Keratinocyte (primary cell): Measurements from ENCODE around the gene ANO9. TPM values are rescaled to one million over a fixed set of nuclear protein-coding genes. Genes with fewer than 3 reads are reported as not detected.

Experiments
- DNase-seq: peaks from one replicate; pipeline ENCODE4 v3.0.0-alpha.2; 2011; ENCODE audit warnings: low read depth, missing footprints, low spot score
- FAIRE-seq: peaks from 2 replicates; lab custom pipeline; 2011; peaks lifted over from hg19 to GRCh38; lab: Jason Lieb, UNC
- H2AFZ ChIP-seq: 2 replicates; pipeline ENCODE4 v1.6.0; 2012; ENCODE audit warnings: low read length, control low read depth, inconsistent platforms; ENCODE audit not compliant: control insufficient read depth
- H3K27ac ChIP-seq: 2 replicates; pipeline ENCODE4 v1.5.1; 2011; ENCODE audit warnings: low read length; ENCODE audit not compliant: control insufficient read depth, insufficient read depth
- H3K27me3 ChIP-seq: 3 replicates; pipeline ENCODE4 v1.6.0; 2011; ENCODE audit warnings: low read length; ENCODE audit not compliant: control insufficient read depth, insufficient read depth; ENCODE audit errors: extremely low read depth
- H3K36me3 ChIP-seq, 2 experiments: 2 replicates in 1 of 2; 3 replicates in 1 of 2; pipeline ENCODE4 v1.5.1; 2011; ENCODE audit warnings: low read length in 2 of 2, mild to moderate bottlenecking in 1 of 2; ENCODE audit not compliant: control insufficient read depth in 2 of 2, insufficient read depth in 2 of 2; ENCODE audit errors: extremely low read depth in 1 of 2
- H3K4me1 ChIP-seq: 3 replicates; pipeline ENCODE4 v1.5.1; 2011; ENCODE audit warnings: low read length; ENCODE audit not compliant: control insufficient read depth, insufficient read depth; ENCODE audit errors: extremely low read depth
- H3K4me2 ChIP-seq: 3 replicates; pipeline ENCODE4 v1.6.0; 2011; ENCODE audit warnings: low read depth, low read length; ENCODE audit not compliant: control insufficient read depth, insufficient read depth; ENCODE audit errors: extremely low read depth
- H3K4me3 ChIP-seq, 3 experiments: fragments of 200-600 bp in 1 of 3; sonication (generic) in 1 of 3; 2 replicates in 2 of 3; 3 replicates in 1 of 3; pipeline ENCODE4 v1.5.1; 2011 to 2016; ENCODE audit warnings: low read length in 3 of 3, mild to moderate bottlenecking in 3 of 3, control low read depth in 2 of 3, inconsistent platforms in 1 of 3, low read depth in 1 of 3, mixed read lengths in 1 of 3, mixed run types in 1 of 3, moderate library complexity in 1 of 3; ENCODE audit not compliant: control insufficient read depth in 2 of 3, insufficient read depth in 2 of 3; ENCODE audit errors: extremely low read depth in 1 of 3
- H3K79me2 ChIP-seq: 2 replicates; pipeline ENCODE4 v1.6.0; 2012; ENCODE audit warnings: low read length; ENCODE audit not compliant: control insufficient read depth, insufficient read depth
- H3K9ac ChIP-seq: 3 replicates; pipeline ENCODE4 v1.6.0; 2011; ENCODE audit warnings: low read length; ENCODE audit not compliant: control insufficient read depth, insufficient read depth; ENCODE audit errors: extremely low read depth
- H3K9me1 ChIP-seq: 3 replicates; pipeline ENCODE4 v1.6.0; 2011; ENCODE audit warnings: low read length; ENCODE audit not compliant: control insufficient read depth, insufficient read depth; ENCODE audit errors: extremely low read depth
- H3K9me3 ChIP-seq: 2 replicates; pipeline ENCODE4 v1.5.1; 2012; ENCODE audit warnings: low read depth, low read length; ENCODE audit not compliant: control insufficient read depth
- H4K20me1 ChIP-seq: 3 replicates; pipeline ENCODE4 v1.6.0; 2011; ENCODE audit warnings: low read length; ENCODE audit not compliant: control insufficient read depth, insufficient read depth; ENCODE audit errors: extremely low read depth
- CTCF ChIP-seq, 3 experiments: IDR thresholded peaks in 1 of 3; conservative IDR thresholded peaks in 1 of 3; optimal IDR thresholded peaks in 1 of 3; 2 replicates in 2 of 3; 3 replicates in 1 of 3; pipeline versions ENCODE3 to v1.5.1; 2011; ENCODE audit warnings: low read length in 3 of 3, mild to moderate bottlenecking in 3 of 3, moderate library complexity in 2 of 3, control low read depth in 1 of 3, inconsistent platforms in 1 of 3; ENCODE audit not compliant: insufficient read depth in 2 of 3; ENCODE audit errors: extremely low read depth in 1 of 3
- EZH2 ChIP-seq: IDR thresholded peaks from one replicate; pipeline ENCODE4 v1.6.1; 2012; ENCODE audit warnings: inconsistent platforms, mild to moderate bottlenecking, low read length, moderate library complexity
- dilution Hi-C: fragments of 300-500 bp; cut with MboI; formaldehyde crosslinking; loops from one replicate; pipeline ENCODE4 v1.7.0; 2020; ENCODE audit warnings: low sequenced_read_pairs; ENCODE audit not compliant: extremely low pct_ligation_motif_present
- polyA plus RNA-seq, 5 experiments: library from polyadenylated mRNA; depleted of rRNA in 3 of 5; stranded (reverse) in 3 of 5; stranded (forward) in 1 of 5; unstranded in 1 of 5; fragments of >200 nt; gene quantifications; 1 replicate in 1 of 5; 2 replicates in 3 of 5; 3 replicates in 1 of 5; pipeline versions ENCODE4 v1.2.1 to v1.2.3, GENCODE V29; 2011 to 2012; ENCODE audit warnings: missing spikeins in 2 of 5, low read depth in 1 of 5, low replicate concordance in 1 of 5

Gene ANO9
- polyA plus RNA-seq, 1 donor (not counting 4 experiments of a cell fraction or from before 2014, with no cell fraction given): 16.1 TPM

GRCh38 chr11:396511-396947, 45.3 kb downstream of the ANO9 start:
- Histone ChIP-seq H4K20me1 (peaks cover 10% of the 10 kb centered on the region), H3K9me3 (no peaks in the 10 kb centered on the region), H3K27ac (no peak overlapping the region), H3K4me3 (no peak overlapping the region), H3K4me2 (peak overlapping the region; percentile 93), H3K36me3 (peaks cover 5 to 27% of the 10 kb centered on the region in 2 experiments), H2AFZ (no peak overlapping the region), H3K79me2 (peaks cover 67% of the 10 kb centered on the region), H3K27me3 (no peaks in the 10 kb centered on the region), H3K9ac (no peak overlapping the region), H3K4me1 (peaks cover 19% of the 10 kb centered on the region), H3K9me1 (no peaks in the 10 kb centered on the region)
- peak in 2 of 3 experiments; percentile 29 to 36 for TF ChIP-seq CTCF (optimal IDR thresholded peaks at IDR 0.05 in 1 of 3, IDR thresholded peaks at IDR 0.05 in 1 of 3, conservative IDR thresholded peaks at IDR 0.05 in 1 of 3; ENCODE audit: extremely low read depth in 1 of 3, insufficient read depth in 2 of 3, low read length in 3 of 3)
- TF ChIP-seq EZH2: no peak
- FAIRE-seq (no peak), DNase-seq (no peak)
- dilution Hi-C loops: no loop called here

- H3K36me3 ChIP-seq: peaks cover 5 to 27% of the 10 kb centered on the region in 2 experiments
- no peak for FAIRE-seq
- H3K4me3 ChIP-seq: peak overlapping the region; percentile 61 to 95 (median 82)
- H3K27ac ChIP-seq: peak overlapping the region; percentile 97
- no peak for TF ChIP-seq CTCF (optimal IDR thresholded peaks at IDR 0.05 in 1 of 3, IDR thresholded peaks at IDR 0.05 in 1 of 3, conservative IDR thresholded peaks at IDR 0.05 in 1 of 3; ENCODE audit: extremely low read depth in 1 of 3, insufficient read depth in 2 of 3, low read length in 3 of 3)
- no peak for TF ChIP-seq EZH2
- peaks cover 24% of the 10 kb centered on the region for H3K4me1 ChIP-seq
- H3K9me1 ChIP-seq: no peaks in the 10 kb centered on the region
- DNase-seq: no peak
- H3K9me3 ChIP-seq: no peaks in the 10 kb centered on the region
- peak overlapping the region; percentile 83 for H3K9ac ChIP-seq
- H3K79me2 ChIP-seq: peaks cover 73% of the 10 kb centered on the region
- H2AFZ ChIP-seq: no peak overlapping the region
- dilution Hi-C loops: no loop called here
- peaks cover 10% of the 10 kb centered on the region for H4K20me1 ChIP-seq
- H3K4me2 ChIP-seq: peak overlapping the region; percentile 93
- H3K27me3 ChIP-seq: no peaks in the 10 kb centered on the region
Observed at GRCh38 chr11:395866-396265, 45.9 kb downstream of the ANO9 start.
